ENCODE results near the gene SIGLEC7.

Gene SIGLEC7

GRCh38 chr19:51201712-51202111 lies 59.6 kb downstream of the SIGLEC7 start:
- DNase-seq (ENCODE audit: low read depth, low spot score) = no peak

All from activated CD4-positive, CD25-positive, alpha-beta regulatory T cell treated with anti-CD3 and anti-CD28 coated beads, Interleukin-2, amount 50 U/mL, for 16 hours (primary cell).